Limb (tissue), 2 donors: ENCODE results near the gene TBKBP1.
"Not testable (repeated sequence)": the region's sequence is repeated elsewhere in the genome, so short reads cannot be mapped to it uniquely, and the experiment has no call there.

Experiments used
- DNase-seq, 2 donors: peaks; one replicate each; pipeline ENCODE4 v3.0.0-alpha.2; 2016; ENCODE audit errors: extremely low spot score in 2 of 2

The TBKBP1 gene

DNA sequence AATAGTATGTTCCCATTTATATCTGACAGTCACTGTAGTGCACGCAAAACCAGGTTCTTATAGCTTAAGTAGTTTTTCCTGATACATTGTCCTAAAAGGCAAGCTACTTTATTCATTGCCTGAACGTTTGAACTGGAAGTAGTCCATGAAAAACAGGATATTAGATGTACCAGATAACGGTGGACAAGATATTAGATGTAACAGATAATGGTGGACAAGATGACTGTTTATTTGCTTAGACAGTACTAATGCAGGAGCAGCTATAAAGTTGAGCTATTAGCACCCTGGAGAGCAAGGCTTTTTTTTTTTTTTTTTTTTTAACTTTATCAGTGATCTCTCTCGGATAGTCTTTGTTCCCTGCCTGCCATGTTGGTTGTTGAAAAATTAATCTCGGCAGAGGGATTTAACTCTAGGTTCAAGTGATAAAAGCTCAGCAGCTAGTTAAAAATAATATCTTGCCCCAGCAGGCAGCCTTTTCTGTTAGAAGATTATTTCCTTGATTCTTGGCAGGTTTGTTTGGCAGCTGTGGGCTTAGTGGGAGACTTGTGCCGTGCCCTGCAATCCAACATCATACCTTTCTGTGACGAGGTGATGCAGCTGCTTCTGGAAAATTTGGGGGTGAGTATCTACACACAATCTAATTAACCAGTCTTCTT is 17.3 kb upstream of the TBKBP1 start:
- DNase-seq, result no peak

DNA sequence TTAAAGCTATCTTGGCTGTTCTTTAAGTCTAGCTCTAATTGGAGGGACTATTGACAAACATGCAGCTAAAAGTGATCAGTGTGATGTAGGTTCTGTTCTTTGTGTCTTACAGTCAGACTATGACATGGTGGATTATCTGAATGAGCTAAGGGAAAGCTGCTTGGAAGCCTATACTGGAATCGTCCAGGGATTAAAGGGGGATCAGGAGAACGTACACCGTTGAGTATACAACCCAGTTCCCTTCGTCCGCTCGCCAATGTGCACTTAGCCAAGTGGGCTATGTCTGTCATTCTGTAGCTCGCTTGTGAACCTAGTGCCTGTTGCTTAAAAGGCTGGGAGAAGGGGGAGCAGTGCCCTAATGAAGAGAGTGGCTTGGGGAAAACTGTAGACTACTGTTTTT is 15.8 kb upstream of the TBKBP1 start:
- DNase-seq, result no peak

DNA sequence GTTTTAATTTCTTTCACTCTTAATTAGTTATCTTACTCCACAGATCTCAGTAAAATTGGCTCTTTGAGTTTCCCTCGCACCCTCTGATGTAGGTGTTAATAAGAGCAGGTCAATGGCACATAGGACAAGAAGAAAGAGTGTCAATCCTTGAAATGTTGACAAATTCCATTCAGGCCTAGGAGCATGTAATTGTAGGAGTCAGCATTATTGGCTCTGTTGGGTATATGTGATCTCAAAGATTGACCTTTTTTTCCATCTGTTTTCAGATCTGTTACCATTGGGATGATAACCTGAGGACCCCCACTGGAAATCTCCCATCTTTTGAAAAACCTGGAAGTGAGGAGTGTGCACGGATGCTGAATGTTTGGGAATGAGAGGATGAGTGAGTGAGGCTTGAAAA is 11.8 kb upstream of the TBKBP1 start:
- DNase-seq, result no peak

DNA sequence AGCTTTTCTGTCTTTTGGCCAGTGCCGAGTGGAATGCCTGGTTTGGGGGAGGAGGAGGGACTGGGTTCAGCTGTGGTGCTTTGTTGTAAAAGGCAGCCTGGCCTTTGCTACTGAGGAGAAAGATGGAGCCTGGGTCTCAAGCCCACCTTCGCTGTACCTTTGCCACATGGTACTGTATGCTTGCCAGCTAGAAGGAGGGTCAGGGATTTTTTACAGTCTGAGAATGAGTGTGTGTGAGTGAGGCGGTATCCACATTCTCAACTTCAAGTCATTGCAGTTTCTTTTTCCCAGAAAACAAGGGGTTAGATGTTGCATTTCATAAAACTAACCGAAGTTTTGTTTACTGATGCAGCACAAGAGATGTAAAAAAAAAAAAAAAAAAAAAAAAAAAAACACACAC is 11.2 kb upstream of the TBKBP1 start:
- not testable (repeated sequence) for DNase-seq

DNA sequence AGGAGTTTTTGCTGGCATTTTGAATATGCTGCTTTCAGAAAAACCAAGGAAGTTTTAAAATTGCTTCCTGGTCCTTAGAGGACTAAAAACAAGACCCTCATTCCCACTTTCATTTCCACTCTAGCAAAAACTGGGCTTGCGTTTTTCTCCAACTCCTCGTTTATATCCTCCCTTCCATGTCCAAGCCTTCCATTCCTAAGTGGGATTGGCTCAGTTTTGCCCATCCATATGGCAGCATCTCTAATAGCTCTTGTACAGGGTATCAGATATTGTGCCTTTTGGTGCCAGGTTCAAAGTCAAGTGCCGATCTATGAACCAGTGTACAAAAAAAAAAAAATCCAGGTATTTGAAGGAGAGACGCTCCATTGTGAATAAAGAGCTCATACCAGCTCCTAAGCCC is 9.9 kb upstream of the TBKBP1 start:
- DNase-seq, result no peak

DNA sequence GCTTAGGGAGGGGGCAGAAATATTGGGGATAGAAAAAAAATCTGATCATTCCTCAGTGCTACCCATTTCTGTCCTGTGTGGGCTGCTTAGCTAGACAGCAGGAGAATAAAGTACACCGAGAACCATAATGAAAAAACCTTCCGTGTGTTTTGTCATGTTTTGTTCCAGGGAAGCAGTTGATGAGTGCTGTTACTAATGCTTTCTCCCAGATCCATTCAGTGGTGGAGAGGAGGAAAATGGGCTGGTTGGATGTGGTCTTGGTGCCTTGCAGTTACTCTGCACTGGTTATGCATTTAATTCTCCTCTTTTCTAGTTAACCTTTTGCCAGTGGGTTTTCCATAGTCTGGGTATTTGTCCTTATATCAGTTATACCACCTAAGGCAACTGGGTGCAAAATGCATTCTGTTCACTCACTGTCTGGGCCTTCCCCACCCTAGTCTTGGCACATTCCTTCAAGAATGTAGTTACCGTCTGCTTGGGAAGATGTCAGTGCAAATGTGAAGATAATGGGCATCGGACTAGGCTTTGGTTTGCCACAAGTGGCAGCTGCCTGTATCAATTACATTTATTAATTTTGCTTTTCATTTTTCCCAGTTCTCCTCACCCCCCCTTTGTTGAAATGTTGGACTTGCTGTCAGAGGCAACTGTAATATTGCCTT is 9.3 kb upstream of the TBKBP1 start:
- no peak for DNase-seq

DNA sequence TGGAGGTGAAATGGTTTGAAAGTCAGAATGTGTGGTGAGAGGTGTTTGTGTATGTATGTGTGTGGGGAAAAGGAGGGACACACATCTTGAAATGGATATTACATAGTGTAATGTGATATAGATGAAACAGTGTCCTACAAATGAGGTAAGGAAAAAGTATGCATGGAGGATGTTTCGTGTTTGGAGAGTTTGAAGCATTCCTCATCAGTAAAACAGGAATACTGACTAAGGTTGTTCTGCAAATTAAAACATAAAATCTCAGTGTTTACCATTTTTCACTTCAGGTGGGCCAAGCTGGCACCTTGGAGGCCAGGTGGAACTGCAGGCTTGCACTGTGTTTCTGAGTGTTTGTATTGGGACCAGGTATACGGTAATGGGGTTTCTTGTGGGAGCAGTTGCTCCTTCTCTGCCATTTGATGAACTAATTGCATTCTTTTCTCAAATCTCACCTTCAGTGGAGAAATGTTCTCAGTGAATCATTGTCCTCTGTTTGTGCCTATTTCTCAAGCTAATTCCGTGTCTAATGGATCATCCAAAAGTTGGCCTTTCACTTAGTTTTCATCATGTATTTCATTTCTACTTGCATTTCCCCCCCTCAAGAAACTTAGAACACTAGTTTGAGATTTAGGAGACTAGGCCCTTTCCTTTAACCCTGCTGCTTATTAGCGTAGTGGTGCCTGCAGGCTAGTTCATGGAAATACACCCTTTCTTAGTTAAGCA is 8.2 kb upstream of the TBKBP1 start:
- DNase-seq, result no peak

DNA sequence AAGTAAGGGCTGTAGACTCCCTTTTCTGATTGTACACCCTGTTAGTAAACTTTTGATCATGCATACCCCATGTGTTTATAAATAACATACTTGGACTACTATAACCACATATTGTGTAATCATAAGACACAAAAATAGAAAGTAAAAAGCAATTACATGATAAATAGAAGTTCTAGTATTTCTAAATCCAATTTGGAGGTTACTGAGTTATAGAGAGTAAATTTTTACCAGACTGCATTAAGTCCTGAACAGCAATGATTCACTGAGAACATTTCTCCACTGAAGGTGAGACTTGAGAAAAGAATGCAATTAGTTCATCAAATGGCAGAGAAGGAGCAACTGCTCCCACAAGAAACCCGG is 7.7 kb upstream of the TBKBP1 start:
- DNase-seq, result no peak

DNA sequence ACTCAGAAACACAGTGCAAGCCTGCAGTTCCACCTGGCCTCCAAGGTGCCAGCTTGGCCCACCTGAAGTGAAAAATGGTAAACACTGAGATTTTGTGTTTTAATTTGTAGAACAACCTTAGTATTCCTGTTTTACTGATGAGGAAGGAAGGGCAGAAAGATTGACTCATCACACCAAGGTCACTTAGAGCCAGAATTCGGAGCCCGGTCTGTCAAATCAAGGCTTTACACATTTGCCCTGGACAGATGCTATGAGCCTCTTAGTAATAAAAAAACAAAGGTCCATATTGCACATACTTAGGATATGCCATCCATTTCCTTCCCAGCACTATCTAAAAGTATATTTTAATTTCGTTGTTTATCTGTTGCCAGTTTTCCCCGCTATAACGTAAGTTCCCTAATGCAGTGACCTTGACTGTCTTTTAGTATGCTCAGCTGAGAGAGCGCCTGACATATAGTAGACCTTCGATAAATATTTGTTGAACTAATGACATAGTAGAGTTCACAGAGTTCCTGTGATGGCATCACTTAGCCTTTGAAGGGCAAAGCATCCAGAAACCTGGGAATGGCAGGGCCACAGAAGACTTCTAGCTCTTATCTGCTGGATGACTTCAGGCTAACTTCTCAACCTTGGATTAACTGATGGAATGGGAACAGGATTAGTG is 7.2 kb upstream of the TBKBP1 start:
- no peak for DNase-seq

DNA sequence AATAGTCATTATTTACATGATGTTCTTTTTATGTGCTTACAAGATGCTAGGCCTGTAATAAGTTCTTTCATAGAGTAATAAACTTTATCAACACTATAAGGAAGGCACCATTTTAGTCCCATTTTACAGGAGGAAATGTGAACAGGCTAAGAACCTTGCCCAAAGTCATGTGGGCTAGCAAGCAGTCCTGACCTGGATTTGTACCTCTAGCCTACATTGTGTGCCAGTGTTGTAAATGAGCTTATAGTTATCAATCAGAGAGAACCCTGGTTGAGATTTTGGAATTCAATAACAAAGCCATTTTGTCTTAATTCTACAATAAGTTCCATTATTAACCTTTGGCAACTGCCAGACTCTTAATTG is 6.7 kb upstream of the TBKBP1 start:
- DNase-seq, result no peak

DNA sequence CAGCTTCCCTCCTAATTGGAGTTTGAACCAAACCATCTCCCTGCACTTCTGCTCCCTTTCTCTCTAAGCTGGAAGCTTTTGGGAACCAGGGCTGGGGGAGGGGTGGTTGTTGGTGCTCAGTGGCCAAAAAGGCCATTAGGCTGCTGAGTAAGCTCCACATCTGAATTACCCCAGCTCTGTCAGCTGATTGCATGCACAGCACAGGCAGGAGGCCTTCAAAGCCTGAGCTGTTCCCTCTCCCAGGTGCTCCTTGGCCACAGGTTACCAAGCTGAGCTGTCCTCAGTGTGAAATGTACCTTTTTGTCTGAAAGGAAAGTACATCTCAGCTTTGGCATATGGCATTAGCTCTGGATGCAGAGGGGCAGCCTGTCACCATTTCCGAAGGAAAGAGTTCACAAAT is 6.2 kb upstream of the TBKBP1 start:
- DNase-seq, result no peak

DNA sequence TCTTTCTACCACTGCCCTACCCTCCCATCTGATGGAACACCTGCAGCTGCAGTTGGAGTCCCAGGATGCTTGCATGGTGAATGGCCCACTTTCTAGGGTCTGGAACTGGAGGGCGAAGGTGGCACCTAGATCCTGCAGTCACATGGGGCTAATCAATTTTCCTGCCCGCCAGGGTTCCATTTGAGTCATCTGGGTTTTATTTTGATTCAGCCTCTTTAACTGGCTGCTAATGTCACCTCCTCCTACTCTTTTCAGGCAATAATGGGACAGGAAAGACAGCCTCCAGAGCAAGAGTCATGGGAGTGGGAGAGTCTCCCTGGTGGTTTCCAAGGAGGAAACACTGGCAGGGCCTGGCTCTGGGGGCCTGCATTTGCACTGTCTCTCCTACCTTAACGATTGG is 3.8 kb upstream of the TBKBP1 start:
- no peak for DNase-seq

DNA sequence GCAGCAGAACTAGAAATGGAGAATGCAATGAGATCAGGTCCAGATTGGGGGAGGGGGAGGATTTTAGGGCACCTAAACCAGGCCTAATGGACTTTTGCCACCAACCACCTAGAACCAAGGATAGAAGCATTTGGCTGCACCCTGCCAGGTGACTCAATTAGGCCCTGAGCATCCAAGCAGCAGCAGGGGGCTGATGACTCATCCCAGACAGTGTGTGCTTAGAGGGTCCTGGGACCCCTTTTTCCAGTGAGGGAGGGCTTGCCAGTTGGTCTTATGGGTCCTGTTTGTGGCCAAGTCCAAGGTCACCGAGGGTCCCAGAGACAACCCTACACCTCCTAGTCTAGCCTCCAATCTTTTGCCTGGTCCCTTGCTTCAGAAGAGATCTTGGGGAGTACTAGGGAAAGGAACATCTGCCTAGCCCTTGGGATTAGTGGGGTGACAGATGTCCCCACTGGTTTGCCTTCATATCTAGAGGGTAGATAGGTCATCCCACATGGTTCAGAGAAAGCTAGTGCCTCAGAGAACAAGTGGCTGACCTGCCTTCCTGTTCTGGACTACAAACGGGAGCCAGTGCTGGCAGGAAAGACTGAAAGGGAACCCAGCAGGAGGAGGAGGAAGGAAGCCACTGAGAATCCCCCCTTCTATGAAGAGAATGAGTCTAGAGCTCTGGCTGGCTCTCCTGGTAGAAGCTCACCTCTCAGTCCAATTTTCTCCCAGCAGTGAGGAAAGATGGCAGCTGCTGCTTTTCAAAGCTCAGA is 1.6 kb upstream of the TBKBP1 start:
- DNase-seq, result no peak

DNA sequence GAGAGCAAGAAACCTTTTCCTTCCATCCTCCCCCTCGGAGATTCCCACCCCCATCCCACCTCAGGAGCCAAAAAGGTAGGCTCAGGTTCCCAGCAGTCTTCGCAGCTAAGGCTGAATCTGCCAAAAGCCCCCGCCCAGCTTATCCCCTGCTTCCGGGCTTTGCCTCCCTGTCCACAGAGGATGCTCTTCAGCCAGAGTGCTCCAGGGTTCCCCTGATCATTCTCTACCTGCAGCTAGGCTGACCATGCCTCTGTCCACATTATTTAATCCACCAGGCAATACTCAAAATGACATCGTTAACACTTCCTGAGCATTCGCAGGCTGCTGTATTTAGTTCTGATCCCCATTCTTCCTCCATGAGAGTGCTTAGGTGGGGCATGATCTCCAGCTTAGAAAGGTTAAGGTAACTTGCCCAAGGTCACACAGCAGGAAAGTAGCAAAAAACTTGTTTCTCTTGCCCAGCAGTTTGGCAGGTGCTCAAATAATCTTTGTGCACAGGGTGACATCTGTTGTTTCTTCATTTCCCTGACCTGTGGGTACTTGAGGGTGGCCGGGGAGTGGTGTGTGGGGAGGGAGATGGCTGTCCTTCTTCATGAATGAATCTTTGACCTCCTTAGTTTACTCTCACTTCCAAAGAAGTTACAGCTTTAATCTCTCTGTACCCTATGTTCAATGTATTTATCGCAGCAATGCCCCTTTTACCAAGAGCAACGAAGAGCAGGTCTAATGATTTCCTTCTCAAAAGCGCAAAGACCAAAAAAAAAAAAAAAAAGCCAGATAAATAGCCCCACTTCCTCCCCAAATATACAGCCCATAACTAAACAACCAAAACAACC is 848 bp upstream of the TBKBP1 start:
- DNase-seq, result peak in 1 of 2 donors; percentile 29

DNA sequence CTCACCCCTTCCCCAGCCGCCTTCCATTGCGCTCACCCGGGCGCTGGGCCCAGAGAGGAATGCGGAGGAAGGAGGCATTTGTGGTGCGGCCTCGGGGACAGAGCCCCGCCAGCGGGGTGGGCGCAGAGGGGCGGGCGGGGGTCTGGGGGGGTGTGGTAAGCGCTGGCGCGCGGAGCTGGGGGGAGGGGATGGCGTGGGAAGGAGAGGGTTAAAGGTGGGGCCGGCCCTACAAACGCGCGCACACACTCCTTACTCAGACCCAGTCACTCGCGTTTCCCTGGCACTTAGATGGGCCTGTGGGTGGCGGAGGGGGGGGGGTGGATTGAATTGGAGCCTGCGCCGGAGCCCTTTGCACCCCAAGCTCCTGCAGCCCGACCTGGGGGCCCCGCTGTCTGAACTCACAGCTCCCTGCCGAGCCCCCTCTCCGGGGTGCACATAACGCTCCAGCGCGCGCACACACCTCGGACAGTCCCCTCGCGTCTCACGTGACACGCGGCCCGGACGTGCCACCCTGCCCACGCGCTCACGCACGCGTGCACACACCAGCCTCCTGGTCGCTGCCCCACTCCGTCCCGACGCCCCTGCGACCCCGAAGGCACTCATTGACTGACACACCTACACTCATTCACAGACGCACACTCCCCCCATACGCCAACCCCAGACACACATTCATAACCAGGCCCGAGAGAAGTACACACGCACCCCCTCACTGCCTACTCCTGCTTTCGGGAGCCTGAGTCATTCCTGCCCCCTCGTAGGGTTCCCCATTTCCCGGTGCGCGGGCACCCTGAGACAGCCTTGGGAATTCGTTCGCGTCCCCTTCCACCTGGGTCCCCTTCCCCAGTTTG is 844 bp downstream of the TBKBP1 start:
- no peak for DNase-seq

DNA sequence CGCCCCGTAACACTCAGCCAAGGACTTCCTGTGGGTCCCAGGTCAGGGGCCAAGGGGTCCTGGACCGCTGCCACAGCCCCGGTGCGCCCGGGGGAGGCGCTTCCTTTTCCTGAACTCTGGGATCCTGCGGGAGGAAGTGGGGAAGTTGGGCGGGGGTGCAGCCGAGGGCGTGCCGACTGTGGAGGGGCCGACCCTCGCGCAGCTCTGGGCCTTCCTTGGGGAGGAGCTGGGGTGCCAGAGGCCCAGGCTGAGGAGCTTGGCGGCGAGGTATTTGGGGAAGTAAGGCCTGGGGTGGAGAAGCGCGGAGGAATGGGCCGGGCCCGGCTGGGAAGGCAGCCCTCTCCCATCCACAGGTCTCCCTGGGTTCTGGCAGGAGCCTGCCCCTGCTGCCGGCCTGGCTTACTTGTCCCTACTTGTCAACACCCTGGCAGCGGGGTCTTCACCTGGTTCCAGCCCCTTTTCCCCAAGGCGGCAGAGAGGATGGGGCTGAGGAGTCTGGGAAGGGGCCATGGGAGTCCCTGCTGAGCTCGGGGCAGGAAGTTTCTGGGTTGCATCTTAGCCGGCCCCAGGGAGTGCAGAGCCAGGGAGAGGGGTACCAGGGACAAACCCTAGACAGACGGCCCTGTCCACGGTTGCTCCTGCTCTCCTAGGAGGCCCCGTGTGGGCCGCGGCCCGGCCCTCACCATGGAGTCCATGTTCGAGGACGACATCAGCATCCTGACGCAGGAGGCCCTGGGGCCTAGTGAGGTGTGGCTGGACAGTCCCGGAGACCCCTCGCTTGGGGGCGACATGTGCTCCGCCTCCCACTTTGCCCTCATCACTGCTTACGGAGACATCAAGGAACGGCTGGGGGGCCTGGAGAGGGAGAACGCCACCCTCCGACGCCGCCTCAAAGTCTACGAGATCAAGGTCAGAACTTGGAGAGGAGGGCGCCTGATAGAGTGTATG is 1.7 kb downstream of the TBKBP1 start:
- DNase-seq, result peak in 1 of 2 donors; percentile 73

DNA sequence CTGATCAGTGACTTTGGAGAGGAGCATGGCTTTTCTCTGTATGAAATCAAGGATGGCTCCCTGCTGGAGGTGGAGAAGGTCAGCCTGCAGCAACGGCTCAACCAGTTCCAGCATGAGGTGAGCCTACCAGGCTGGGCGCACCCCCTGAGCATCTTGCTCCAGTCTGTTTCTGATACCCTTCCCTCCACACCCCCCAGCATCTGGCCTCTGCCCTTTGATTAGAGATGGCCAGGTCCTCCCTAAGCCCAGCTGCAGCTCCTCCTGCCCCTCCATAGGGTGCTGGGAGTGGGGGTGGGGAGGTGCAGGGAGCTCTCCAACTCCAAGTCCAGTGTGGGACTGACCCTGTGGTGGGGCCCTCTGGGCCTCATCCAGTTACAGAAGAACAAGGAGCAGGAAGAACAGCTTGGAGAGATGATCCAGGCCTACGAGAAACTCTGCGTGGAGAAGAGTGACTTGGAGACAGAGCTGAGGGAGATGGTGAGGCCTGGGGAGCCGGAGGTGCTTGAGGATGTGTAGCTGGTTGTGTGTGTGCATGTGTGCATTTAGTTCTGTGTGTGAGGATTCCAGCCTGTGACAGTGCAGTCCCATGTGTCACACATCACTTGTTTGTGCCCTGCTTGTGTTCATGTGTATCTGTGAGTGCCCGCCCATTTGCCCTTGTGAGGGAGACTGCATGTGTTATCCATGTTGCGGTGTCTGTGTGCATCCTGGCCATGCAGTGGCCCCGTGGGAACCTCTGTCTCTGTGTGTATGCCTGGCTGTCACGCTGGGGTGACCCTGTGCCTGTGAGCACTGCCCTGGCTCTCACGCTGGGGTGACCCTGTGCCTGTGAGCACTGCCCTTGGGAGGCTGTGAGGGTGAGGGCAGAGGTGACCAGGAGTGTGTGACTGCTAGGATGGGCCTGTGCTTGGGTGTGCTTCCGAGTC is 3.0 kb downstream of the TBKBP1 start:
- DNase-seq, result peak in 1 of 2 donors; percentile 23
